Measurements from ENCODE around the gene IL36A.

IL36A gene

GRCh38 chr2:113034016-113034415, 28.8 kb downstream of the IL36A start:
- no peak for DNase-seq
- no peak for TF ChIP-seq CTCF (IDR thresholded peaks at IDR 0.05; ENCODE audit: low read length)
- no peak for TF ChIP-seq EZH2 (optimal IDR thresholded peaks at IDR 0.05; ENCODE audit: low read depth, low read length)
- no peak for TF ChIP-seq EZH2phosphoT487 (IDR thresholded peaks at IDR 0.05; ENCODE audit: low read length)

GRCh38 chr2:113036763-113037162, 31.5 kb downstream of the IL36A start:
- Histone ChIP-seq H3K27ac (ENCODE audit: low read length) (no peak overlapping the region), H3K79me2 (ENCODE audit: low read length) (no peaks in the 10 kb centered on the region), H4K20me1 (ENCODE audit: insufficient read depth, low read length) (no peaks in the 10 kb centered on the region), H3K9ac (ENCODE audit: low read length) (no peak overlapping the region), H3K36me3 (replicated peaks; ENCODE audit: insufficient read depth, low read length) (no peaks in the 10 kb centered on the region), H3F3A (ENCODE audit: insufficient read depth, low read length) (no peaks in the 10 kb centered on the region), H2AFZ (ENCODE audit: low read length) (no peak overlapping the region), H3K9me2 (replicated peaks; ENCODE audit: insufficient read depth, low read length) (no peaks in the 10 kb centered on the region), H3K27me3 (replicated peaks; ENCODE audit: insufficient read depth, low read length) (no peaks in the 10 kb centered on the region), H3K4me2 (ENCODE audit: low read depth, low read length) (no peak overlapping the region), H3K9me3 (replicated peaks; ENCODE audit: insufficient read depth, low read length) (no peaks in the 10 kb centered on the region), H3K4me3 (ENCODE audit: low read length) (no peak overlapping the region), H3K4me1 (ENCODE audit: low read length) (peaks cover 5% of the 10 kb centered on the region; the same call in 1 of the 2 replicates)
- no peak for DNase-seq
- TF ChIP-seq EZH2 (optimal IDR thresholded peaks at IDR 0.05; ENCODE audit: low read depth, low read length) (no peak), EZH2phosphoT487 (IDR thresholded peaks at IDR 0.05; ENCODE audit: low read length) (no peak), CTCF (IDR thresholded peaks at IDR 0.05; ENCODE audit: low read length) (no peak)

More at GRCh38 chr2:113034016-113034415, 28.8 kb downstream of the IL36A start:
- Histone ChIP-seq H3K79me2 (ENCODE audit: low read length) (no peaks in the 10 kb centered on the region), H3K27me3 (replicated peaks; ENCODE audit: insufficient read depth, low read length) (no peaks in the 10 kb centered on the region), H3K9me2 (replicated peaks; ENCODE audit: insufficient read depth, low read length) (no peaks in the 10 kb centered on the region), H4K20me1 (ENCODE audit: insufficient read depth, low read length) (no peaks in the 10 kb centered on the region), H3K27ac (ENCODE audit: low read length) (no peak overlapping the region), H3K4me1 (ENCODE audit: low read length) (no peaks in the 10 kb centered on the region), H2AFZ (ENCODE audit: low read length) (no peak overlapping the region), H3K4me3 (ENCODE audit: low read length) (no peak overlapping the region), H3K9me3 (replicated peaks; ENCODE audit: insufficient read depth, low read length) (no peaks in the 10 kb centered on the region), H3K4me2 (ENCODE audit: low read depth, low read length) (no peak overlapping the region), H3K9ac (ENCODE audit: low read length) (no peak overlapping the region), H3F3A (ENCODE audit: insufficient read depth, low read length) (no peaks in the 10 kb centered on the region), H3K36me3 (replicated peaks; ENCODE audit: insufficient read depth, low read length) (no peaks in the 10 kb centered on the region)

- no peaks in the 10 kb centered on the region for H3K9me2 ChIP-seq (replicated peaks; ENCODE audit: insufficient read depth, low read length)
- no peaks in the 10 kb centered on the region for H3K27me3 ChIP-seq (replicated peaks; ENCODE audit: insufficient read depth, low read length)
- DNase-seq: no peak
- TF ChIP-seq EZH2phosphoT487 (IDR thresholded peaks at IDR 0.05; ENCODE audit: low read length): no peak
- no peak for TF ChIP-seq EZH2 (optimal IDR thresholded peaks at IDR 0.05; ENCODE audit: low read depth, low read length)
- no peak for TF ChIP-seq CTCF (IDR thresholded peaks at IDR 0.05; ENCODE audit: low read length)
- no peak overlapping the region for H2AFZ ChIP-seq (ENCODE audit: low read length)
- H3K79me2 ChIP-seq (ENCODE audit: low read length): no peaks in the 10 kb centered on the region
- H3K36me3 ChIP-seq (replicated peaks; ENCODE audit: insufficient read depth, low read length): no peaks in the 10 kb centered on the region
- no peak overlapping the region for H3K4me3 ChIP-seq (ENCODE audit: low read length)
- H3F3A ChIP-seq (ENCODE audit: insufficient read depth, low read length): no peaks in the 10 kb centered on the region
- H4K20me1 ChIP-seq (ENCODE audit: insufficient read depth, low read length): no peaks in the 10 kb centered on the region
- peaks cover 5% of the 10 kb centered on the region; the same call in 1 of the 2 replicates for H3K4me1 ChIP-seq (ENCODE audit: low read length)
- no peak overlapping the region for H3K9ac ChIP-seq (ENCODE audit: low read length)
- H3K4me2 ChIP-seq (ENCODE audit: low read depth, low read length): no peak overlapping the region
- no peaks in the 10 kb centered on the region for H3K9me3 ChIP-seq (replicated peaks; ENCODE audit: insufficient read depth, low read length)
- H3K27ac ChIP-seq (ENCODE audit: low read length): no peak overlapping the region
These were observed 33.0 kb downstream of the IL36A start for GRCh38 chr2:113038291-113038690.
